NOMO-1 (cell line): Measurements from ENCODE around the gene IGLON5.

Source experiments
- DNase-seq, 2 experiments: peaks; one replicate each; lab custom pipeline; 2025; ENCODE audit not compliant: unreplicated experiment in 2 of 2; lab: John Stamatoyannopoulos, UW

IGLON5 gene

GRCh38 chr19:51317376-51317775 lies 5.9 kb downstream of the IGLON5 start:
- DNase-seq = no peak

GRCh38 chr19:51317968-51318367 lies 6.5 kb downstream of the IGLON5 start:
- no peak for DNase-seq

- DNase-seq = no peak
These were observed 7.5 kb downstream of the IGLON5 start for GRCh38 chr19:51318687-51319648.

- DNase-seq = no peak
These were observed 8.3 kb downstream of the IGLON5 start for GRCh38 chr19:51319649-51320279.

DNA sequence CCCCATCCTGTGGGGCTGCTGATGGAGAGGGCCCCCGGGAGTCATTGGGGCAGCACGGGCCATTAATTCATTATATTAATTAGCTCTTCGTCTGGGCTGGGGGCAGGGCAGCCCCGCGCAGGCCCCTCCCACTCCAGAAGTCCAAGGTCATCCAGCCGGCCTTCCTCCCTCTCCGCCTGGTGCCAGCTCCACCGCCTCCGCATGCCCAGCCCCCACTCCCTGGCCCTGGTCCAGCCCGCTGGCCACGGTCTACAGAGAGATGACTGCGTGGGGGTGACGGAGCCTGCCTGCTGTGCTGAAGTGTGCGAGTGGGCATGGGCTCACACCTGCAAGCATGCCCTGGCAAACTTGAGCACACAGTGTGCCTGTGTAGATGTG lies 8.8 kb downstream of the IGLON5 start:
- DNase-seq = no peak

- no peak for DNase-seq
These were observed 10.4 kb downstream of the IGLON5 start for GRCh38 chr19:51321799-51322198.

GRCh38 chr19:51323481-51324166 lies 12.2 kb downstream of the IGLON5 start:
- no peak for DNase-seq

DNA sequence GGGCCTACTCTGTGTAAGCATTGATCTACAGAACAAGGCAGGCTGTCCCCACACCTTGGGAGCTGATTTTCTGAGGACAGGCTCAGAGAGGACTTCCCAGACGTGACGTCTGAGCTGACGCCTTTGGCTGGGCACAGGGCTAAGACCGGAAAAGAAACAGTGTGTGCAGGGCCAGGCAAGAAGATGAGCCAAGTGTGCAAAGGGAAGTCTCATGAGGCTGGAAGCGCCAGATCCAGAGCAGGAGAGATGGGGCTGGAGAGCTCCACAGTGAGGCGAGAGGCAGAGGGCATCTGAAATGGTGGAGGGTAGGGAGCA lies 12.7 kb downstream of the IGLON5 start:
- DNase-seq = no peak

DNA sequence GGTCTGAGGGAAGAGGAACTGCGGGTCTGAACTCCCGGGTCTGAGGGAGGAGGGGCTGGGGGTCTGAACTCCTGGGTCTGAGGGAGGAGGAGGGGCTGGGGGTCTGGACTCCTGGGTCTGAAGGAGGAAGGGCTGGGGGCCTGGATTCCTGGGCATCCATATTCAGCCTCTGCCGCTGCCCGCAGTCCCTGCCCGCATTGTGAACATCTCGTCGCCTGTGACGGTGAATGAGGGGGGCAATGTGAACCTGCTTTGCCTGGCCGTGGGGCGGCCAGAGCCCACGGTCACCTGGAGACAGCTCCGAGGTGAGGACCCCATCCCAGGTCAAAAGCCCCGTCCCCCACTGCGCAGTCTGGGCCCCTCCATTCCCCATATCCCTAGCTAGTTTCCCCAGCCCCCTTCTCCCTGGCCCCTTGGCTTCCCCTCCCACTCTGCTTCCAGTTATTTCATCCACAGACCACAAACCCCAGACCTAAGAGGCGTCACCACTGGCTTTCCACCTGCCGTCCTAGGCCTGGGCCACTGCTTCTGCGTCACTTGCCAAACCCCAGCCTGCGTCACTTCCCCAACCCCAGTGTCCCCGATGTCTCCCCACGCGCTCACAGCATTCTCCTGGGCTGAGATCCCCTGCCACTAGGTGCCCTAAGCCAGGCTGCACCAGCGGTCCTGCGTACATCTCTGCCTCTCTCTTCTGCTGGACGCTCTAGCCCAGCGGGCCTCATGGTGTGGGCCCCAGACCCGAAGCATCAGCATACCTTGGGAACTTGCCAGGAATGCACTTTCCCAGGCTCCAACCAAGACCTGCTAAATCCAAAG lies 13.9 kb downstream of the IGLON5 start:
- DNase-seq = no peak

DNA sequence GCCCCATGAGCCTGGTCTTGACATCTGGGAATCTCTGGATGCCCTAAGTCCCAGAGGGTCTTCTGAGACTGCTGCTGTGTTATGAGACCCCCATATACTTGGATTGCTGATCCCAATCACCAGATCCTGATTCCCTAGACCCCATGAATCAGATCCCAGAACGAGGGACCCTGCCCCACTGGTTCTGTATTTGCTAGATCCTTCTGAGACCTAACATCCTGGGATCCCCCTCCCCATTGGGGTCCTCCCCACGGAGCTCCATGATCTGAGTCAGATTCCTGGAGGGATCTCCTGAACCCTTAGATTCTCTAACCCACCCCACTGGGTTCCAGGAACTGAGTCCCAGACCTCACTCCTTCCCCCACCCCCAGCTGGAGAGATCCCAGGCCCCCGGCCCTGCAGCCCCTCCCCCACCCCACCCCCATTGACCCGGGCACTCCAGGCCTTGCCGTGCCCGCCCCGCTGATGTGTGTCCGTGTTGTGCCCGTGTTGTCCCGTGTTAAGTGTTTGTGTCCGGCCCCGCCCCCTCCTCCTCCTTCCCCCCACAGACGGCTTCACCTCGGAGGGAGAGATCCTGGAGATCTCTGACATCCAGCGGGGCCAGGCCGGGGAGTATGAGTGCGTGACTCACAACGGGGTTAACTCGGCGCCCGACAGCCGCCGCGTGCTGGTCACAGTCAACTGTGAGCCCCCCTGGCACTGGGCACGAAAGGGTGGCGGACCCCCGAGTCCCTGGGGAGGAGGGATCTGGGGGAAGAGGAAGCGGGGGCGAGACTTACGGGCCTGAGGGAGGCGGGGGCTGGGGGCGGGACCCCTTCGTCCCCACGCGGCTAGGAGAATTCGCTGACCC lies 15.0 kb downstream of the IGLON5 start:
- DNase-seq = no peak

DNA sequence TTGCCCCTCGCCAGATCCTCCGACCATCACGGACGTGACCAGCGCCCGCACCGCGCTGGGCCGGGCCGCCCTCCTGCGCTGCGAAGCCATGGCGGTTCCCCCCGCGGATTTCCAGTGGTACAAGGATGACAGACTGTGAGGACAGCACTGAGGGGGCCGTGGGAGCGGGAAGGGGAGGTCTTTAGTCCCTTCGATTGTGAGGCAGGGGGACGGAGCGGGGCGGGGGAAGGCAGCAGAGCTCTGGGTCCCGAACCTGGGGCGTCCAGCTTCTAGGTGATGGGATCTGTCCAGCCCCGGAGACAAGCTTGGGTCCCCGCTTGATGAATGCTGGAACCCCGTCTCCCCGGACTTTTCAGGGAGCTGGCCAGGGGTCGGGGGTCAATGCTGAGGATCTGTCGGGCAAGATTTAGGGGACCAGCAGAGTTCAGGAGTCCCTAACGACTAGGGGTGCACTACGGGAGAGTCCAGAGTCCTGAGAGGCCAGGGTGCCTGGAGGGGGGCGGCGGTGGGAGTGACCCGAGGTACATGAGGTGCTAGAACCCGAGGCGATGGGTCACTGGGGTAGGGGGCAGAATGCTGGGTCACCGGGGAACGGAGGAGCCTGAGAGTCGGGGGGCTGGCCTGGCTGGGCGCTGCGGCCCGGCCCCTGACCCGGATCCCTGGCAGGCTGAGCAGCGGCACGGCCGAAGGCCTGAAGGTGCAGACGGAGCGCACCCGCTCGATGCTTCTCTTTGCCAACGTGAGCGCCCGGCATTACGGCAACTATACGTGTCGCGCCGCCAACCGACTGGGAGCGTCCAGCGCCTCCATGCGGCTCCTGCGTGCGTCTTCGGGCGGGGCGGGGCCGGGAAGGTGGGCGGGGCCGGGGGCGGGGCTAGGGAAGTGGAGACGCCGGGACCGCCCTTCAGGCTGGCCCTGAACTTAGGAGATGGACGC lies 15.9 kb downstream of the IGLON5 start:
- peak; percentile 70 for DNase-seq

DNA sequence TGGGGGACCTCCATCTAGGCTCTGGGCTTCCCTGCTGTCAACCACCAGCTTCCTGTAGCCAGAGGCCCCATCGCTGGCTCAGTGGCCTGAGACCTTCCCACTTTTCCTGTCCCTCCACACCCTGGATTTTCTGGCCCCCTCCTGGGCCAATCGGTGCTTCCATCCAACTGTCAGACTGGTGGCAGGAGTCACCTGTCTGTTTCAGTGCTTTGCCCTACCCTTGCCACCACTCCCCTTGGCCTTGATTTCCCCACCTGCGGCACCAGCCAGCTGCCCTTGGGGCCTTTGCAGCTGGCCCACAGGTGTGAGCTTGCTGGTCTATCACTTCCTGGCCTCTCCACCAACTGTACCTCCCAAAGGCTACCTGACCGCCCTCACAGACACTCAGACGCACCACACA lies 18.0 kb downstream of the IGLON5 start:
- DNase-seq = no peak

DNA sequence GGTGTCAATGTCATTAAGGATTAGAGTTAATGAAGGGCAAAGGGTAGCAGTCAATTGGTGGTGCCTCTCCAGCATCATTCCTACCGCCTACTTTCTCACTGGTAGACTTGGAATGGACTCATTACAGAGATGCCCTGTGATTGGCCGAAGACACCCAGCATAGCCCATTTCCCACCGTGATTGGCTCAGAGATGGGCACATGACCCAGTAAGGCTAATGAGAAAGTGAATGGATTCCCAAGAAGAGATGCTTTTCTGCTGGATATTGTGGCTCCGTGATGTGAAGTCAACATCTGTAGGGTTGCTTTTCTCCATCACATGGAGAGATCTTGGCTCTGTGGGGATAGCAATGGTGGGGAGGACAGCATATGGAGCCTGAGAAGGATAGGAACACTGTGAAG lies 18.9 kb downstream of the IGLON5 start:
- DNase-seq = no peak

DNA sequence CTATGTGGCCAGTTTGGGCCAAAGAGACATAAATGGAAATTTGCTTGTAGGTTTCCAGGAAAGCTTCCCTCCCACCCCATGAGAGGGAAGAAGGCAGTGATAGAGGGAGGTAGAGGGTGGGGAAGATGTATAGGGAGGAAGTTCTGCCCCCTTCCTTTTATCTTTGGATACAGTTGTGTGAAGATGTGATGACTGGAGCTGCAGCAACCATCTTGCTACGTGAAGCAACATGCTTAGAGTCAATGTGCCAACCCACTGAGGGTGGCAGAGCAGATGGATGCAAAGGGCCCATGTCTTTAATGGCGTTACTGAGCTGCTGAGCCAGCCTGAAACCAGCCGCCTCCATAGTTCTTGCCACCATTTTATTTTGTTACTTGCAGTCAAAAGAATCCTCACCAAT lies 19.7 kb downstream of the IGLON5 start:
- DNase-seq = no peak

DNA sequence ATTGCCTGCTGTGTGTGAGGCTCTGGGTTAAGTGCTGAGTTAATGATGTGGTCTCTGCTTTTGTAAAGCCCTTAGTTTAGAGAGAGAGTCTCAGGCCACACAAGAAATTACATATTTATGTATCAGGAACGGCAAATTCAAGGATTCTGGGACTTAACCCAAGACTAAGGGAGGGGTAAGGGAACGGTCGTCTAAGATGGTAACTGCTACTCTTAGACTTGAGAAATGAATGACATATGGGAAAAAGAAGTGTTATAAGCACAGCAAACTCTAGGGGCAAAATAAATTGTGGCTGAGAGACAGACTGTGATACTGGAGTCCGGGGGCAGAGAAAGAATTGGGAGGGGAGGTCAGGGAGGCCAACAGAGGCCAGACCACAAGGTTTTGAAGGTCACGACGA lies 20.3 kb downstream of the IGLON5 start:
- no peak for DNase-seq

DNA sequence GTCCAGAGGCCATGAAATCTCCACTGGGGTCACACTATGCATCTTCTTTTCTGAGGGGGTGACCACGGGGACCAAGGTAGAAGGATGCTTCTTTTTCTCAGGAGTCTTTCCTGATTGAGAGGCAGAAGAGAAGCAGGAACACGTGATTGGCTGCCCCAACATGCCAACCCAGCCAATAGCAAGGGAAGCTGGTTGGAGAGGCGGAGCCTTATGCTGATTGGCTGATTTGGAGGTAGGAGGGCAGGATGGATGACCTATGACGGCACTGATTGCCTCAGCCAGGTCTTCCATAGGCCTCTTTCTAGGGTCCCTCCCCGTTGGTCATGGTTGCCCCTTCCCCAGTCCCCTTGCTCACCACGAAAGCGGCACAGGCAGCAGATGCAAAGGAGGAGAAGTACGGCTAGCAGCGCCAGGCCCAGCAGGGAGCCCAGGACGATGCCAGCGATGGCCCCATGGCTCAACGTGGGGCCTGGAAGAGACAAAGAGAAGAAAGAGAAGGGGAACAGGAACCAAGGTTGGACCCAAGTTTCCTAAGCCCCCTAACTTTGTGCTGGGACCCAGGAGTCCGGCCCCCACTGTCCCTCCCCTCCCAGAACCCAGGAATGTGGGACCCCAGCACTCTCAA lies 22.5 kb downstream of the IGLON5 start:
- DNase-seq = no peak

DNA sequence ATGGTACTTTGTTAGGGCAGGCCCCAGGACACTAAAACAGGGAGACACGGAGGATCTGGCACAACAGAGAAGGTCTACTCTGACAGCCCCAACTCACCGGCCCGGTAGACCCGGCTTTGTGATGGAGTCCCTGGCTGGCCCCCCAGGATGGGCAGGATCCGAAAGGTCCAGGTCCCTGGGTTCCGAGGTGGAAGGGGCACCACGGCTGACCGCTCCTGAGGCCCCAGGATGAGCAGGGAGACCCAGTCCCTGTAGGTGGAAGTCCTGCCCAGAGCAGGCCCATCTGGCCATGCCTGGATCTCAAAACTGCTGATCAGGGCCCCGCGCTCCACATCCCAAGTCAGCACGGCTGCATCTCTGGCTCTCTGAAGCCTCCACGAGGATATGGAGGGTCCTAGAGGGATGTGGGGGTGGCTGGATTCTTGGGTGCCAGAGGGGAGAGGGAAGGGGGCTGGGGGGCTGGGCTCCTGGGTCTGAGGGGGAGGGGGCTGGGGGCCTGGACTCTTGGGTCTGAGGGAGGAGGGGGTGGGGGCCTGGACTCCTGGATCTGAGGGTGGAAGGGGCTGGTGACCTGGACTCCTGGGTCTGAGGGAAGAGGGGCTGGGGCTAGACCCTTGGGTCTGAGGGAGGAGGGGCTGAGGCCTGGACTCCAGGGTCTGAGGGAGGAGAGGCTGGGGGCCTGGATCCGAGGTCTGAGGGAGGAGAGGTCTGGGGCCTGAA lies 25.9 kb downstream of the IGLON5 start:
- DNase-seq = no peak
